ENCODE data around the gene SPATA3. TPM values are rescaled to one million over a fixed set of nuclear protein-coding genes. Genes with fewer than 3 reads are reported as not detected.

Gene SPATA3
- total RNA-seq, 1 donor from 2014 or later: not detected

DNA sequence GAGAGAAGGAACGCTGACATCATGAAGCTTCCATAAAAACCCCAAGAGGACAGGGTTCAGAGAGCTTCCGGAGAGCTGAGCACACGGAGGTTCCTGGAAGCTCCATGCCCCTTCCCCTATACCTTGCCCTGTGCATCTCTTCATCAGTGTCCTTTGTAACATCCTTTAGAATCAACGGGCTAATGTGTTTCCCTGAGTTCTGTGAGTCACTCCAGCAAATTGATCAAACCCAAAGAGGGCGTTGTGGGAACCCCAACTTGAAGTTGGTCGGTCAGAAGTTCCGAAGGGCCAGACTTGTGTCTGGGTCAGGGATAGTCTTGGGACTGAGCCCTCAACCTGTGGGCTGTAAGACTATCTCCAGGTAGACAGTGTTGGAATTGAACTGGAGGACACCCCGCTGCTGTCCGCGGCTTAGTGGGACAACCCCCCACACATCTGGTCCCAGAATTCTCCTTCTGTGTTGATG lies 45.0 kb upstream of the SPATA3 start:
- DNase-seq (ENCODE audit: extremely low spot score, unreplicated experiment): no peak
- Mint-ChIP-seq H3K36me3 (ENCODE audit: unreplicated experiment) (no peaks in the 10 kb centered on the region), H3K27ac (ENCODE audit: unreplicated experiment) (no peak overlapping the region), H3K4me3 (ENCODE audit: unreplicated experiment) (no peak overlapping the region), H3K27me3 (ENCODE audit: unreplicated experiment) (peaks cover 9% of the 10 kb centered on the region), H3K4me1 (ENCODE audit: unreplicated experiment) (no peaks in the 10 kb centered on the region), H3K9me3 (ENCODE audit: unreplicated experiment) (no peaks in the 10 kb centered on the region)
- TF ChIP-seq, protein P1, sequence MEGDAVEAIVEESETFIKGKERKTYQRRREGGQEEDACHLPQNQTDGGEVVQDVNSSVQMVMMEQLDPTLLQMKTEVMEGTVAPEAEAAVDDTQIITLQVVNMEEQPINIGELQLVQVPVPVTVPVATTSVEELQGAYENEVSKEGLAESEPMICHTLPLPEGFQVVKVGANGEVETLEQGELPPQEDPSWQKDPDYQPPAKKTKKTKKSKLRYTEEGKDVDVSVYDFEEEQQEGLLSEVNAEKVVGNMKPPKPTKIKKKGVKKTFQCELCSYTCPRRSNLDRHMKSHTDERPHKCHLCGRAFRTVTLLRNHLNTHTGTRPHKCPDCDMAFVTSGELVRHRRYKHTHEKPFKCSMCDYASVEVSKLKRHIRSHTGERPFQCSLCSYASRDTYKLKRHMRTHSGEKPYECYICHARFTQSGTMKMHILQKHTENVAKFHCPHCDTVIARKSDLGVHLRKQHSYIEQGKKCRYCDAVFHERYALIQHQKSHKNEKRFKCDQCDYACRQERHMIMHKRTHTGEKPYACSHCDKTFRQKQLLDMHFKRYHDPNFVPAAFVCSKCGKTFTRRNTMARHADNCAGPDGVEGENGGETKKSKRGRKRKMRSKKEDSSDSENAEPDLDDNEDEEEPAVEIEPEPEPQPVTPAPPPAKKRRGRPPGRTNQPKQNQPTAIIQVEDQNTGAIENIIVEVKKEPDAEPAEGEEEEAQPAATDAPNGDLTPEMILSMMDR (IDR thresholded peaks at IDR 0.05): no peak

DNA sequence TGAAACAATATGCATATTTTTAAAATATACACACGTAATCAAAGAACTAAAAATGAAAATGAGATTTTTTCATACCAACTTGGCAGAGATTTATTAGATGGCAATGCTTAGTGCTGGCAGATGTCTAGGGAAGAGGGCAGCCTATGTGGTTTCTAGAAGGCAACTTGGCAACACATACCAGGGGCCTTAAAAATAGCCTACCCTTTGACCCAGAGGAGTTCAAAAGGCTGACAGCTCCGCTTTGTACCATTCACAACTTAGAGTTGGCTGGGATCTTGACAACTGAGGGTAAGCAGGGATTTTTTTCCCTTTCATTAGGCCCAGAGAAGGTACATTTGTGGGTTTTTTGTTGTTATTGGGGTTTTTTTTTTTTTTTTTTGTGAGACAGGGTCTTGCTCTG lies 44.5 kb upstream of the SPATA3 start:
- Mint-ChIP-seq H3K27ac (ENCODE audit: unreplicated experiment) (no peak overlapping the region), H3K4me3 (ENCODE audit: unreplicated experiment) (no peak overlapping the region), H3K9me3 (ENCODE audit: unreplicated experiment) (no peaks in the 10 kb centered on the region), H3K4me1 (ENCODE audit: unreplicated experiment) (no peaks in the 10 kb centered on the region), H3K36me3 (ENCODE audit: unreplicated experiment) (no peaks in the 10 kb centered on the region), H3K27me3 (ENCODE audit: unreplicated experiment) (peaks cover 9% of the 10 kb centered on the region)
- no peak for DNase-seq (ENCODE audit: extremely low spot score, unreplicated experiment)
- TF ChIP-seq, protein P1 (IDR thresholded peaks at IDR 0.05): no peak

DNA sequence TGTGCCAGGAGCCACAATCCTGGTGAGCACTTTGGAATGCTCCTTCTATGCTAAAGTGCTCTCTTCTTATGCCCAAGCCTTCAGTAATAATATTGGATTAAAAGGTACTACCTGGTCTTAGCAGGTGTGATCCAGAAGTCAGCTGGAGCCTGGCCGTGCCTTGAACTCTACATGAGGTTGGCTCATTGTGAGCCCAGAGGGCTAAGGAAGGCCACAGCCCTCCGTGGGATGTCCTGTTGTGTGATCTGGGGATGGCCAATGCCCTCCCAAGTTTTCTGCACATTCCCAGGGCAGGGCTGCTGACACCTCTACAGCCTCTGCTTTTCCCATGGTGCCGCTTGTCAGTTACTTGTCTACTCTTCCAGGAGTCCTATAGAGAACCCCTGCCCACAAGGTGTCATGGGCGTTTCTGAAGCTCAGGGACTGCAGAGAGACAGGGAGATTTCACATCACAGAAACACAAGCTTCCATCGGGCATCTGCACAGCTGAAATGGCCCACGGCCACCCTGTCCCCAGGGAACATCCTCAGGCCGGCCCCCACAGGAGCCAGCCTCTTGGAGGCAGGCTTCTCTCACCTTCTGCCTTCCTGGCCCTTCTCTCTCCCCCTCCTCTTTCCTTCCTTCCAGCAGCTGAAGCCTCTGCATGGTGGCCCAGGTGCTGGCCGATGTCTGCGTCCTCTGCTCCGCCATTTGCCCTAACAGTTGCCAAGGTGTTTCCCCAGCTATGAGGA lies 43.5 kb upstream of the SPATA3 start:
- peaks cover 6% of the 10 kb centered on the region for H3K4me1 Mint-ChIP-seq (ENCODE audit: unreplicated experiment)
- H3K27ac Mint-ChIP-seq (ENCODE audit: unreplicated experiment): no peak overlapping the region
- TF ChIP-seq, protein P1 (IDR thresholded peaks at IDR 0.05): no peak
- no peaks in the 10 kb centered on the region for H3K9me3 Mint-ChIP-seq (ENCODE audit: unreplicated experiment)
- peaks cover 12% of the 10 kb centered on the region for H3K27me3 Mint-ChIP-seq (ENCODE audit: unreplicated experiment)
- H3K4me3 Mint-ChIP-seq (ENCODE audit: unreplicated experiment): no peak overlapping the region
- no peaks in the 10 kb centered on the region for H3K36me3 Mint-ChIP-seq (ENCODE audit: unreplicated experiment)
- no peak for DNase-seq (ENCODE audit: extremely low spot score, unreplicated experiment)

DNA sequence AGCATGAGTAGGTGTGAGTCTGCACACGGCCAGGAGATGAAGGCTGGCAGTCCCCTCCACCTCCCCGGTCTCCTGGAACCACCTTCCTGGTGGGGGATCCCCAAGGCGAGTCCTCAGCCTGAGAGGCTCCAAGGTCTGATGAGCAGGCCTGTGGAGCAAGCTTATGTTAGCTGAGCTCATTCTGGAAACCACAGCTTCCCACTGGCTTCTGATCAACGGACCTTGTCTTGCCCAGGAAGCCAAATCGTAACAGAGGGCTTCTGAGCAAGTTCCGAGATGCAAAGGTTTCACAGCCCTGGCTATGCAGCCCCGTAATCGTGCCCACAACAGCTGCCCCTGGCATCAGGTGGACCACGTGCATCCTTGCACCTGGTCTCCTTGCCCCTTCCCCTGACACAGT lies 42.1 kb upstream of the SPATA3 start:
- DNase-seq (ENCODE audit: extremely low spot score, unreplicated experiment): no peak

DNA sequence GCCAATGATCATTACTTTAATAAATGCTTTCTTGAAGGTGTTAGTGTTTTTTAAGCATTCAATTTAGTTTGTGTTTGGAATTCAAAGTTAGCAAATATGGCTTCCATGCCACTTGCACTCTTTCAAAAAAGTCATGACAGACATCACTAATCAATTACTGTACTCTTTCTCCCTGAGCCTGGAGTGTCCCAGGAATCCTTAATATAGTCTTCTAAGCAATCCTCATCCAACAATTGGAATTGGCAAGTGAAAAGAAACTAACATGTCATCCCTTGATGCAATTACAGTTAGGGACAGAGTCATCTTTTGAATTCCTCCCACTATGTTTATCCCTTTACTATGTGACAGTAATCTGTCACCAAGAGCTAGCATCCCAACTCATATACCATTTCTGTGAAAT lies 41.2 kb upstream of the SPATA3 start:
- no peak for DNase-seq (ENCODE audit: extremely low spot score, unreplicated experiment)
- peaks cover 17% of the 10 kb centered on the region for H3K27me3 Mint-ChIP-seq (ENCODE audit: unreplicated experiment)

More for the DNA sequence above, 42.1 kb upstream of the SPATA3 start:
- peaks cover 17% of the 10 kb centered on the region for H3K27me3 Mint-ChIP-seq (ENCODE audit: unreplicated experiment)
- no peak overlapping the region for H3K27ac Mint-ChIP-seq (ENCODE audit: unreplicated experiment)
- H3K4me3 Mint-ChIP-seq (ENCODE audit: unreplicated experiment): no peak overlapping the region
- peaks cover 13% of the 10 kb centered on the region for H3K4me1 Mint-ChIP-seq (ENCODE audit: unreplicated experiment)
- no peaks in the 10 kb centered on the region for H3K36me3 Mint-ChIP-seq (ENCODE audit: unreplicated experiment)
- no peaks in the 10 kb centered on the region for H3K9me3 Mint-ChIP-seq (ENCODE audit: unreplicated experiment)
- TF ChIP-seq, protein P1 (IDR thresholded peaks at IDR 0.05): no peak

More for the DNA sequence above, 41.2 kb upstream of the SPATA3 start:
- Mint-ChIP-seq H3K4me3 (ENCODE audit: unreplicated experiment) (no peak overlapping the region), H3K9me3 (ENCODE audit: unreplicated experiment) (no peaks in the 10 kb centered on the region), H3K36me3 (ENCODE audit: unreplicated experiment) (no peaks in the 10 kb centered on the region), H3K4me1 (ENCODE audit: unreplicated experiment) (peaks cover 13% of the 10 kb centered on the region), H3K27ac (ENCODE audit: unreplicated experiment) (no peak overlapping the region)
- TF ChIP-seq, protein P1 (IDR thresholded peaks at IDR 0.05): no peak
